ENCODE results near the gene DNAH8. TPM values are rescaled to one million over a fixed set of nuclear protein-coding genes. Genes with fewer than 3 reads are reported as not detected.
A peak's percentile ranks its signal among the peaks of the same experiment; 100 is the strongest.

Gene DNAH8
- total RNA-seq, 4 donors from 2014 or later: under 0.01 TPM; not detected in 3

- peaks cover 4 to 13% (median 10%) of the 10 kb centered on the region in 4 donors for H3K4me1 ChIP-seq
- H3K9me3 ChIP-seq: no peaks in the 10 kb centered on the region
- no peaks in the 10 kb centered on the region for H3K36me3 ChIP-seq
- H3K27ac ChIP-seq (replicated peaks in 1 of 4): no peak within 1 kb of the TSS
- WGBS: 13% methylated on average over 20 of the region's 74 CpGs
- peak within 1 kb of the TSS; percentile 38 to 48 (median 45) for H3K4me3 ChIP-seq
- DNase-seq (ENCODE audit: extremely low spot score): no peak
- intact Hi-C loops (cut with DNase I): no loop called here
- H3K27me3 ChIP-seq: peaks cover 4 to 51% (median 23%) of the 10 kb centered on the region in 4 donors
- TF ChIP-seq POLR2A (IDR thresholded peaks at IDR 0.05; ENCODE audit: low read depth) (no peak), POLR2AphosphoS5 (IDR thresholded peaks at IDR 0.05) (no peak), CTCF (IDR thresholded peaks at IDR 0.05) (no peak), EP300 (IDR thresholded peaks at IDR 0.05) (no peak)
Observed at GRCh38 chr6:39048481-39049399, 333.6 kb downstream of the DNAH8 start, which contains the start of gene GLP1R. Gene GLP1R, plus strand, starts transcription at chr6:39048781. Its CDS starts 60 bp downstream, at chr6:39048841.

- Histone ChIP-seq H3K27ac (replicated peaks in 1 of 4) (no peak overlapping the region), H3K4me1 (peaks cover 4 to 13% (median 10%) of the 10 kb centered on the region in 4 donors), H3K36me3 (no peaks in the 10 kb centered on the region), H3K27me3 (peaks cover 4 to 61% (median 23%) of the 10 kb centered on the region in 4 donors), H3K4me3 (no peak overlapping the region), H3K9me3 (no peaks in the 10 kb centered on the region)
- DNase-seq (ENCODE audit: extremely low spot score): no peak
- 84% methylated on average over 8 of the region's 9 CpGs for WGBS
- intact Hi-C loops (cut with DNase I): no loop called here
- TF ChIP-seq CTCF (IDR thresholded peaks at IDR 0.05): no peak
- TF ChIP-seq POLR2AphosphoS5 (IDR thresholded peaks at IDR 0.05): no peak
- TF ChIP-seq EP300 (IDR thresholded peaks at IDR 0.05): no peak
- TF ChIP-seq POLR2A (IDR thresholded peaks at IDR 0.05; ENCODE audit: low read depth): no peak
Observed at GRCh38 chr6:39049575-39050283, 334.6 kb downstream of the DNAH8 start.

- H3K9me3 ChIP-seq: no peaks in the 10 kb centered on the region
- H3K27me3 ChIP-seq: peaks cover 4 to 63% (median 23%) of the 10 kb centered on the region in 4 donors
- intact Hi-C loops (cut with DNase I): no loop called here
- DNase-seq (ENCODE audit: extremely low spot score): no peak
- H3K27ac ChIP-seq (replicated peaks in 1 of 4): no peak overlapping the region
- H3K4me3 ChIP-seq: no peak overlapping the region
- no peaks in the 10 kb centered on the region for H3K36me3 ChIP-seq
- H3K4me1 ChIP-seq: peaks cover 4 to 13% (median 10%) of the 10 kb centered on the region in 4 donors
- TF ChIP-seq POLR2AphosphoS5 (IDR thresholded peaks at IDR 0.05) (no peak), CTCF (IDR thresholded peaks at IDR 0.05) (no peak), EP300 (IDR thresholded peaks at IDR 0.05) (no peak), POLR2A (IDR thresholded peaks at IDR 0.05; ENCODE audit: low read depth) (no peak)
- WGBS: 88% methylated on average over 5 of the region's 5 CpGs
Observed at GRCh38 chr6:39050453-39051112, 335.5 kb downstream of the DNAH8 start.

- H3K27me3 ChIP-seq: peaks cover 4 to 57% (median 23%) of the 10 kb centered on the region in 4 donors
- H3K4me3 ChIP-seq: no peak overlapping the region
- H3K9me3 ChIP-seq: no peaks in the 10 kb centered on the region
- no peak overlapping the region for H3K27ac ChIP-seq (replicated peaks in 1 of 4)
- H3K36me3 ChIP-seq: no peaks in the 10 kb centered on the region
- DNase-seq (ENCODE audit: extremely low spot score): no peak
- WGBS: 61% methylated on average over 4 of the region's 4 CpGs
- intact Hi-C loops (cut with DNase I): no loop called here
- peaks cover 4 to 13% (median 10%) of the 10 kb centered on the region in 4 donors for H3K4me1 ChIP-seq
- TF ChIP-seq POLR2AphosphoS5 (IDR thresholded peaks at IDR 0.05) (no peak), EP300 (IDR thresholded peaks at IDR 0.05) (no peak), POLR2A (IDR thresholded peaks at IDR 0.05; ENCODE audit: low read depth) (no peak), CTCF (IDR thresholded peaks at IDR 0.05) (no peak)
Observed at GRCh38 chr6:39051399-39052122, 336.4 kb downstream of the DNAH8 start.

Measured in esophagus muscularis mucosa (tissue), 4 donors.